Fibroblast of lung (primary cell): ENCODE results near the gene DUSP28. TPM values are rescaled to one million over a fixed set of nuclear protein-coding genes. Genes with fewer than 3 reads are reported as not detected.

ENCODE experiments used
- DNase-seq, 2 donors: peaks; one replicate each; pipeline versions ENCODE4 v3.0.0 to v3.0.0-alpha.2; 2010; ENCODE audit warnings: low read depth in 2 of 2
- H2AFZ ChIP-seq: 2 replicates; pipeline ENCODE4 v1.5.1; 2012; ENCODE audit warnings: low read length, control low read depth, inconsistent platforms
- H3K27ac ChIP-seq: 2 replicates; pipeline ENCODE4 v1.5.1; 2011; ENCODE audit warnings: low read length, control low read depth; ENCODE audit not compliant: insufficient read depth
- H3K27me3 ChIP-seq: 2 replicates; pipeline ENCODE4 v1.5.1; 2011; ENCODE audit warnings: mild to moderate bottlenecking, low read length; ENCODE audit not compliant: control insufficient read depth, insufficient read depth
- H3K36me3 ChIP-seq: 2 replicates; pipeline ENCODE4 v1.5.1; 2011; ENCODE audit warnings: low read length; ENCODE audit not compliant: control insufficient read depth, insufficient read depth
- H3K4me1 ChIP-seq: 2 replicates; pipeline ENCODE4 v1.5.1; 2011; ENCODE audit warnings: low read length; ENCODE audit not compliant: control insufficient read depth, insufficient read depth; ENCODE audit errors: extremely low read depth
- H3K4me2 ChIP-seq: 2 replicates; pipeline ENCODE4 v1.5.1; 2011; ENCODE audit warnings: low read length, control low read depth; ENCODE audit not compliant: insufficient read depth; ENCODE audit errors: extremely low read depth
- H3K4me3 ChIP-seq, 4 experiments: fragments of 200-600 bp in 1 of 4; sonication (generic) in 1 of 4; replicated peaks in 1 of 4; 2 replicates each; pipeline ENCODE4 v1.5.1; 2011 to 2016; ENCODE audit warnings: low read length in 4 of 4, low read depth in 3 of 4, mild to moderate bottlenecking in 3 of 4, control low read depth in 2 of 4, inconsistent platforms in 1 of 4, mixed read lengths in 1 of 4; ENCODE audit not compliant: insufficient read depth in 1 of 4; ENCODE audit errors: control extremely low read depth in 1 of 4
- H3K79me2 ChIP-seq: 2 replicates; pipeline ENCODE4 v1.5.1; 2012; ENCODE audit warnings: mild to moderate bottlenecking, low read length, inconsistent platforms; ENCODE audit not compliant: control insufficient read depth, insufficient read depth
- H3K9ac ChIP-seq: 2 replicates; pipeline ENCODE4 v1.5.1; 2011; ENCODE audit warnings: mild to moderate bottlenecking, low read length, control low read depth; ENCODE audit not compliant: insufficient read depth
- H3K9me3 ChIP-seq: 2 replicates; pipeline ENCODE4 v1.5.1; 2012; ENCODE audit warnings: low read depth, low read length; ENCODE audit not compliant: control insufficient read depth, insufficient read depth
- H4K20me1 ChIP-seq: 2 replicates; pipeline ENCODE4 v1.5.1; 2011; ENCODE audit warnings: low read length; ENCODE audit not compliant: control insufficient read depth, insufficient read depth; ENCODE audit errors: extremely low read depth
- EZH2 ChIP-seq: IDR thresholded peaks from 2 replicates; pipeline ENCODE4 v1.5.1; 2012; ENCODE audit warnings: low read length, control low read depth, mild to moderate bottlenecking; ENCODE audit errors: missing control alignments
- polyA plus RNA-seq, 2 donors: library from polyadenylated mRNA; depleted of rRNA in 1 of 2; stranded (reverse) in 1 of 2; unstranded in 1 of 2; fragments of >200 nt; gene quantifications; 2 replicates each; pipeline ENCODE4 v1.2.1, GENCODE V29; 2011 to 2012; ENCODE audit warnings: missing spikeins in 1 of 2
- total RNA-seq: library from RNA; depleted of rRNA; stranded (reverse); fragments of >200 nt; gene quantifications from 2 replicates; pipeline ENCODE4 v1.2.1, GENCODE V29; 2014
- TF ChIP-seq, protein P1 (sequence below), 2 donors: IDR thresholded peaks in 1 of 2; conservative IDR thresholded peaks in 1 of 2; 1 replicate in 1 of 2; 2 replicates in 1 of 2; pipeline ENCODE4 v1.5.1; 2011 to 2012; ENCODE audit warnings: low read length in 2 of 2, control low read depth in 1 of 2, inconsistent platforms in 1 of 2, low read depth in 1 of 2, mild to moderate bottlenecking in 1 of 2

DUSP28 gene
- total and polyA plus RNA-seq, 2 donors (not counting 1 experiment from before 2014, with no cell fraction given), result 2.5 to 3.9 TPM

DNA sequence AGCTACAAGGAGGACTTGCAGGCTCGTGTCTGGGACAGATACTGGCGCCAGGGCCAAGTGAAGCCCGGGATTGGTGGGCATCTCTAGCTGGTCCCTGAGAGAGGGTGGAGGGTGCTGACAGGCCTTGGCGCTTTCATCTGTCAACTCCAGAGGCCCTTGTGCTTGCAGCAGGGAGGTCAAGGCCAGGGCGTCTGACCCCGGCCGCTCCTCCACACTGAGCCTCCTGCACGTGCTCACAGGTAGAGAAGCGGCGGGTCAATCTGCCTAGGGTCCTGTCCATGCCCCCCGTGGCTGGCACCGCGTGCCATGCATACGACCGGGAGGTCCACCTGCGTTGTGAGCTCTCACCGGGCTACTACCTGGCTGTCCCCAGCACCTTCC lies 35.9 kb downstream of the DUSP28 start:
- H2AFZ ChIP-seq, result no peak overlapping the region
- no peak for TF ChIP-seq EZH2
- TF ChIP-seq, protein P1, sequence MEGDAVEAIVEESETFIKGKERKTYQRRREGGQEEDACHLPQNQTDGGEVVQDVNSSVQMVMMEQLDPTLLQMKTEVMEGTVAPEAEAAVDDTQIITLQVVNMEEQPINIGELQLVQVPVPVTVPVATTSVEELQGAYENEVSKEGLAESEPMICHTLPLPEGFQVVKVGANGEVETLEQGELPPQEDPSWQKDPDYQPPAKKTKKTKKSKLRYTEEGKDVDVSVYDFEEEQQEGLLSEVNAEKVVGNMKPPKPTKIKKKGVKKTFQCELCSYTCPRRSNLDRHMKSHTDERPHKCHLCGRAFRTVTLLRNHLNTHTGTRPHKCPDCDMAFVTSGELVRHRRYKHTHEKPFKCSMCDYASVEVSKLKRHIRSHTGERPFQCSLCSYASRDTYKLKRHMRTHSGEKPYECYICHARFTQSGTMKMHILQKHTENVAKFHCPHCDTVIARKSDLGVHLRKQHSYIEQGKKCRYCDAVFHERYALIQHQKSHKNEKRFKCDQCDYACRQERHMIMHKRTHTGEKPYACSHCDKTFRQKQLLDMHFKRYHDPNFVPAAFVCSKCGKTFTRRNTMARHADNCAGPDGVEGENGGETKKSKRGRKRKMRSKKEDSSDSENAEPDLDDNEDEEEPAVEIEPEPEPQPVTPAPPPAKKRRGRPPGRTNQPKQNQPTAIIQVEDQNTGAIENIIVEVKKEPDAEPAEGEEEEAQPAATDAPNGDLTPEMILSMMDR (conservative IDR thresholded peaks at IDR 0.05 in 1 of 2, IDR thresholded peaks at IDR 0.05 in 1 of 2; ENCODE audit: low read depth in 1 of 2, low read length in 2 of 2), result no peak
- peaks cover 3% of the 10 kb centered on the region for H3K79me2 ChIP-seq
- H3K27me3 ChIP-seq, result no peaks in the 10 kb centered on the region
- H3K4me3 ChIP-seq, result no peak overlapping the region
- H3K36me3 ChIP-seq, result peaks cover 14% of the 10 kb centered on the region
- H3K9ac ChIP-seq, result no peak overlapping the region
- H3K4me1 ChIP-seq, result no peaks in the 10 kb centered on the region
- no peak for DNase-seq
- no peaks in the 10 kb centered on the region for H4K20me1 ChIP-seq
- no peak overlapping the region for H3K4me2 ChIP-seq
- no peak overlapping the region for H3K27ac ChIP-seq
- H3K9me3 ChIP-seq, result no peaks in the 10 kb centered on the region

DNA sequence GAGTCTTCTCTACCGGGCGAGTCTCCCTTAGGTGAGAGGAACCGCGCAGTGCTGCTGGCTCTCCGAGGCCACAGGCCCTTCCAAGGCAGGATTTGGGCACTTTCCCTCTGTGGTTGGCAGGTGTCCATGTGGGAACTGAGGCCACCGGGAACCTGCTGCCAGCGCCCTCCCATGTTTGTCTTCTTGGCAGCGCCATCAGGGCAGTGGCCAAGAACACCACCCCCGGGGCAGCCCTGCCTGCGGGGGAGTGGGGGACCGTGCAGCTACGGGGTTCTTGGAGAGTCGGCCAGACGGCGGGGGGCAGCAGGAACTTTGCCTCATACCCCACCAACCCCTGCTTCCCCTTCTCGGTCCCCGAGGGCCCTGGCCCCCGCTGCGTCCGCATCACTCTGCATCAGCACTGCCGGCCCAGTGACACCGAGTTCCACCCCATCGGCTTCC lies 36.4 kb downstream of the DUSP28 start:
- no peaks in the 10 kb centered on the region for H3K9me3 ChIP-seq
- no peaks in the 10 kb centered on the region for H3K4me1 ChIP-seq
- no peaks in the 10 kb centered on the region for H4K20me1 ChIP-seq
- no peak for DNase-seq
- H3K9ac ChIP-seq, result no peak overlapping the region
- H3K36me3 ChIP-seq, result peaks cover 14% of the 10 kb centered on the region
- no peak overlapping the region for H3K27ac ChIP-seq
- no peaks in the 10 kb centered on the region for H3K27me3 ChIP-seq
- peaks cover 3% of the 10 kb centered on the region for H3K79me2 ChIP-seq
- no peak for TF ChIP-seq EZH2
- TF ChIP-seq, protein P1 (conservative IDR thresholded peaks at IDR 0.05 in 1 of 2, IDR thresholded peaks at IDR 0.05 in 1 of 2; ENCODE audit: low read depth in 1 of 2, low read length in 2 of 2), result no peak
- H3K4me2 ChIP-seq, result no peak overlapping the region
- no peak overlapping the region for H3K4me3 ChIP-seq
- H2AFZ ChIP-seq, result no peak overlapping the region

DNA sequence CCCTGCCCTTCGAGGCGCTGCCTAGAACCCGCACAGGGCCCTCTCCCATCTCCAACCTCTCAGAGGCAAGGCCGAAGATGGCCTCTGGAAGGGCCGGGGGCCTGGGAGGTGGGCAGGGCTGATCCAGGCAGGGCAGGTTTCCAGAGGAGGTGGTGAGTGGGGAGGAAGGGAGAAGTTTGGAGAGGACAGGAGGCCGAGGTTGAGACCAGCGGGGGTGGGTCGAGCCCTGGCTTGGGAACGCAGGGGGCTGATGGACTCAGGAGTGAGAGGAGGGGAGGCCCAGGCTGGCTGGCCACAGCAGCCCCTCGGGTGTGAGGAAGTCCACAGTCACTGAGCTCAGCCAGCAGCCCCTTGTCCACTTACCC lies 36.9 kb downstream of the DUSP28 start:
- no peak overlapping the region for H3K9ac ChIP-seq
- no peaks in the 10 kb centered on the region for H3K27me3 ChIP-seq
- H3K4me1 ChIP-seq, result no peaks in the 10 kb centered on the region
- H3K27ac ChIP-seq, result no peak overlapping the region
- no peaks in the 10 kb centered on the region for H3K9me3 ChIP-seq
- no peaks in the 10 kb centered on the region for H4K20me1 ChIP-seq
- no peak overlapping the region for H3K4me2 ChIP-seq
- no peak overlapping the region for H3K4me3 ChIP-seq
- no peak for DNase-seq
- no peak for TF ChIP-seq EZH2
- TF ChIP-seq, protein P1 (conservative IDR thresholded peaks at IDR 0.05 in 1 of 2, IDR thresholded peaks at IDR 0.05 in 1 of 2; ENCODE audit: low read depth in 1 of 2, low read length in 2 of 2), result no peak
- peaks cover 11% of the 10 kb centered on the region for H3K36me3 ChIP-seq
- no peak overlapping the region for H2AFZ ChIP-seq
- H3K79me2 ChIP-seq, result peaks cover 2% of the 10 kb centered on the region
